ENCODE measurements around the gene LKAAEAR1. TPM values are rescaled to one million over a fixed set of nuclear protein-coding genes. Genes with fewer than 3 reads are reported as not detected.
A peak's percentile ranks its signal among the peaks of the same experiment; 100 is the strongest.
"Not testable (repeated sequence)": the region's sequence is repeated elsewhere in the genome, so short reads cannot be mapped to it uniquely, and the experiment has no call there.

Gene LKAAEAR1
- total RNA-seq, 1 experiment from 2014 or later, result 1.7 TPM

- Mint-ChIP-seq H3K27ac (no peak overlapping the region), H3K4me1 (peaks cover 7% of the 10 kb centered on the region), H3K27me3 (ENCODE audit: low read depth) (peaks cover 23% of the 10 kb centered on the region), H3K9me3 (0 out of 2 replicates have a peak, but pooled peaks cover 3% of the 10 kb centered on the region), H3K4me3 (no peak overlapping the region), H3K36me3 (no peaks in the 10 kb centered on the region)
- ChIA-PET POLR2A (no interaction called here), CTCF (interaction anchor here (0.6 to 3.4 kb wide), 2 partner anchors 12 to 33 kb away, joined by 3 to 26 read pairs; no protein-coding TSS in a partner anchor)
- DNase-seq (ENCODE audit: low spot score), result no peak
- TF ChIP-seq PRDM15 (CRISPR knock-in tag; IDR thresholded peaks at IDR 0.05) (no peak), ZBTB43 (CRISPR knock-in tag; IDR thresholded peaks at IDR 0.05) (no peak), ATF3 (CRISPR knock-in tag; conservative IDR thresholded peaks at IDR 0.05) (0 out of 2 replicates have a peak, but pooled peaks have one; percentile 10), ATF2 (CRISPR knock-in tag; IDR thresholded peaks at IDR 0.05; ENCODE audit: borderline replicate concordance, low read depth) (0 out of 2 replicates have a peak, but pooled peaks have one; percentile 9)
- no peak for ATAC-seq
These were observed 6.0 kb upstream of the LKAAEAR1 start for GRCh38 chr20:64090165-64090564.

- H3K9me3 Mint-ChIP-seq; H3K4me3 Mint-ChIP-seq; H3K36me3 Mint-ChIP-seq; DNase-seq (ENCODE audit: low spot score); H3K27ac Mint-ChIP-seq; POLR2A ChIA-PET; CTCF ChIA-PET; ATAC-seq: not testable (repeated sequence)
- Mint-ChIP-seq H3K4me1 (peaks cover 11% of the 10 kb centered on the region), H3K27me3 (ENCODE audit: low read depth) (peaks cover 34% of the 10 kb centered on the region)
These were observed 4.4 kb upstream of the LKAAEAR1 start for GRCh38 chr20:64088586-64088985.

GRCh38 chr20:64087226-64087825 lies 3.1 kb upstream of the LKAAEAR1 start:
- H3K27ac Mint-ChIP-seq; H3K36me3 Mint-ChIP-seq; DNase-seq (ENCODE audit: low spot score); POLR2A ChIA-PET; H3K9me3 Mint-ChIP-seq; ATAC-seq; H3K4me3 Mint-ChIP-seq: not testable (repeated sequence)
- H3K27me3 Mint-ChIP-seq (ENCODE audit: low read depth), result peaks cover 41% of the 10 kb centered on the region
- H3K4me1 Mint-ChIP-seq, result peaks cover 15% of the 10 kb centered on the region
- CTCF ChIA-PET, result interaction anchor here (2.3 to 5.6 kb wide), 2 partner anchors 13 to 33 kb away, joined by 8 to 77 read pairs; no protein-coding TSS in a partner anchor

- ChIA-PET CTCF (interaction anchor here (2.3 to 5.6 kb wide), 2 partner anchors 14 to 34 kb away, joined by 8 to 77 read pairs; no protein-coding TSS in a partner anchor), POLR2A (no interaction called here)
- peaks cover 43% of the 10 kb centered on the region for H3K27me3 Mint-ChIP-seq (ENCODE audit: low read depth)
- no peak overlapping the region for H3K27ac Mint-ChIP-seq
- no peak overlapping the region for H3K4me3 Mint-ChIP-seq
- H3K36me3 Mint-ChIP-seq, result no peaks in the 10 kb centered on the region
- H3K4me1 Mint-ChIP-seq, result peaks cover 17% of the 10 kb centered on the region
- H3K9me3 Mint-ChIP-seq, result 0 out of 2 replicates have a peak, but pooled peaks cover 3% of the 10 kb centered on the region
- TF ChIP-seq AR (CRISPR knock-in tag; IDR thresholded peaks at IDR 0.05) (no peak), TCF7 (CRISPR knock-in tag; IDR thresholded peaks at IDR 0.05; ENCODE audit: low read depth) (no peak), ZNF396 (CRISPR knock-in tag; IDR thresholded peaks at IDR 0.05; ENCODE audit: borderline replicate concordance) (no peak), ZBTB43 (CRISPR knock-in tag; IDR thresholded peaks at IDR 0.05) (no peak)
- DNase-seq (ENCODE audit: low spot score) (no peak), ATAC-seq (no peak)
These were observed 2.6 kb upstream of the LKAAEAR1 start for GRCh38 chr20:64086801-64087200.

Measured in WTC11 (cell line).